Measurements from ENCODE around the gene PSMC3. TPM values are rescaled to one million over a fixed set of nuclear protein-coding genes. Genes with fewer than 3 reads are reported as not detected.
A peak's percentile ranks its signal among the peaks of the same experiment; 100 is the strongest.

The PSMC3 gene
- total and polyA plus RNA-seq, 2 of the 13 experiments (the other 11 are each of a cell fraction or from before 2014, with no cell fraction given), result 75.8 to 214 TPM

GRCh38 chr11:47408598-47409439, 17.4 kb downstream of the PSMC3 start (continued):
- TF ChIP-seq ZNF512B (CRISPR knock-in tag; IDR thresholded peaks at IDR 0.05; ENCODE audit: borderline replicate concordance) (no peak), SMARCC2 (IDR thresholded peaks at IDR 0.05) (no peak), ZNF609 (CRISPR knock-in tag; IDR thresholded peaks at IDR 0.05; ENCODE audit: borderline replicate concordance) (peak; percentile 19; the same call in 1 of the 2 replicates), SPEN (CRISPR knock-in tag; IDR thresholded peaks at IDR 0.05; ENCODE audit: low read depth) (peak; percentile 21; the same call in 1 of the 2 replicates), ZFP82 (CRISPR knock-in tag; IDR thresholded peaks at IDR 0.05; ENCODE audit: borderline replicate concordance) (peak; percentile 85; the same call in 1 of the 2 replicates), RXRB (CRISPR knock-in tag; IDR thresholded peaks at IDR 0.05; ENCODE audit: borderline replicate concordance) (0 out of 2 replicates have a peak, but pooled peaks have one; percentile 2), ZFYVE20 (CRISPR knock-in tag; IDR thresholded peaks at IDR 0.05; ENCODE audit: borderline replicate concordance, low read depth) (0 out of 2 replicates have a peak, but pooled peaks have one; percentile 35), SALL1 (CRISPR knock-in tag; IDR thresholded peaks at IDR 0.05) (peak; percentile 10; the same call in 1 of the 2 replicates), NKX3-1 (CRISPR knock-in tag; IDR thresholded peaks at IDR 0.05) (0 out of 2 replicates have a peak, but pooled peaks have one; percentile 15), NR2F6 (IDR thresholded peaks at IDR 0.05) (no peak), NR2F6 (CRISPR knock-in tag; IDR thresholded peaks at IDR 0.05) (no peak), PHF8 (CRISPR knock-in tag; IDR thresholded peaks at IDR 0.05) (peak; percentile 49), ZNF788 (CRISPR knock-in tag; IDR thresholded peaks at IDR 0.05; ENCODE audit: borderline replicate concordance) (peak; percentile 47; the same call in 1 of the 2 replicates), SAFB2 (CRISPR knock-in tag; IDR thresholded peaks at IDR 0.05; ENCODE audit: borderline replicate concordance, low read depth) (0 out of 2 replicates have a peak, but pooled peaks have one; percentile 19), ZBTB42 (CRISPR knock-in tag; IDR thresholded peaks at IDR 0.05) (0 out of 2 replicates have a peak, but pooled peaks have one; percentile 36), ZNF18 (CRISPR knock-in tag; IDR thresholded peaks at IDR 0.05; ENCODE audit: insufficient replicate concordance) (peak; percentile 24), ZNF816 (CRISPR knock-in tag; IDR thresholded peaks at IDR 0.05; ENCODE audit: borderline replicate concordance) (peak; percentile 82; the same call in 1 of the 2 replicates), TEAD3 (CRISPR knock-in tag; optimal IDR thresholded peaks at IDR 0.05; ENCODE audit: borderline replicate concordance) (peak; percentile 65), ZNF501 (CRISPR knock-in tag; IDR thresholded peaks at IDR 0.05) (peak; percentile 50; the same call in 1 of the 2 replicates), ZNF891 (CRISPR knock-in tag; IDR thresholded peaks at IDR 0.05) (peak; percentile 33; the same call in 1 of the 2 replicates)
